Measurements from ENCODE around the gene MICOS13.

MICOS13 gene

DNA sequence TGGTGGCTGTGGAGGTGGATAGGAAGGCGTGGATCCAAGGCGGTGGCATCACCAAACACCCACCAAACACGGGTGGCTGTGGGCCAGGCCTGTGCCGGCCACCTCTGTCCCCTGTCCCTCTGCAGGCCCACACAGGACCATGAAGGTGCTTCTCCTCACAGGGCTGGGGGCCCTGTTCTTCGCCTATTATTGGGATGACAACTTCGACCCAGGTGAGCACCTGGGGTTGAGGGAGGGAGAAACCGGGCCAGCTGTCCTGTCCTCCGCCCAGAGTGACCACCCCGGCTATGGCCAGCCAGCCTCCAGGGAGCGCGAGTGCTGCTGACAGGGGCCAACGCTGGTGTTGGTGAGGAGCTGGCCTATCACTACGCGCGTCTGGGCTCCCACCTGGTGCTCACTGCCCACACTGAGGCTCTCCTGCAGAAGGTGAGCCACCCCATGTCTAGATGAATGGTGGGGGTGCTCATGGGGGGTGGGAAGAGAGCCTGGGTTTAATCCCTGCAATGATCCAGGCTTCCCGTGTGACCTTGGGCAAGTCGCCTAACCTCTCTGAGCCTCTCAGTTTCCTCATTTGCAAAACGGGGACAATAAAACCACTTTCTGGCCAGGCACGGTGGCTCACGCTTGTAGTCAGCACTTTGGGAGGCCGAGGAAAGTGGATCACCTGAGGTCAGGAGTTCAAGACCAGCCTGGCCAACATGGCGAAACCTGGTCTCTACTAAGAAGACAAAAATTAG, 4.5 kb upstream of the MICOS13 start:
- TF ChIP-seq, protein P1, sequence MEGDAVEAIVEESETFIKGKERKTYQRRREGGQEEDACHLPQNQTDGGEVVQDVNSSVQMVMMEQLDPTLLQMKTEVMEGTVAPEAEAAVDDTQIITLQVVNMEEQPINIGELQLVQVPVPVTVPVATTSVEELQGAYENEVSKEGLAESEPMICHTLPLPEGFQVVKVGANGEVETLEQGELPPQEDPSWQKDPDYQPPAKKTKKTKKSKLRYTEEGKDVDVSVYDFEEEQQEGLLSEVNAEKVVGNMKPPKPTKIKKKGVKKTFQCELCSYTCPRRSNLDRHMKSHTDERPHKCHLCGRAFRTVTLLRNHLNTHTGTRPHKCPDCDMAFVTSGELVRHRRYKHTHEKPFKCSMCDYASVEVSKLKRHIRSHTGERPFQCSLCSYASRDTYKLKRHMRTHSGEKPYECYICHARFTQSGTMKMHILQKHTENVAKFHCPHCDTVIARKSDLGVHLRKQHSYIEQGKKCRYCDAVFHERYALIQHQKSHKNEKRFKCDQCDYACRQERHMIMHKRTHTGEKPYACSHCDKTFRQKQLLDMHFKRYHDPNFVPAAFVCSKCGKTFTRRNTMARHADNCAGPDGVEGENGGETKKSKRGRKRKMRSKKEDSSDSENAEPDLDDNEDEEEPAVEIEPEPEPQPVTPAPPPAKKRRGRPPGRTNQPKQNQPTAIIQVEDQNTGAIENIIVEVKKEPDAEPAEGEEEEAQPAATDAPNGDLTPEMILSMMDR (IDR thresholded peaks at IDR 0.05; ENCODE audit: borderline replicate concordance, insufficient read depth, low read depth, low read length), result no peak
- H3K4me3 ChIP-seq (ENCODE audit: low read depth, low read length), result no peak overlapping the region

- TF ChIP-seq, protein P1 (IDR thresholded peaks at IDR 0.05; ENCODE audit: borderline replicate concordance, insufficient read depth, low read depth, low read length), result no peak
Observed at GRCh38 chr19:5683177-5683886, 3.0 kb upstream of the MICOS13 start.

DNA sequence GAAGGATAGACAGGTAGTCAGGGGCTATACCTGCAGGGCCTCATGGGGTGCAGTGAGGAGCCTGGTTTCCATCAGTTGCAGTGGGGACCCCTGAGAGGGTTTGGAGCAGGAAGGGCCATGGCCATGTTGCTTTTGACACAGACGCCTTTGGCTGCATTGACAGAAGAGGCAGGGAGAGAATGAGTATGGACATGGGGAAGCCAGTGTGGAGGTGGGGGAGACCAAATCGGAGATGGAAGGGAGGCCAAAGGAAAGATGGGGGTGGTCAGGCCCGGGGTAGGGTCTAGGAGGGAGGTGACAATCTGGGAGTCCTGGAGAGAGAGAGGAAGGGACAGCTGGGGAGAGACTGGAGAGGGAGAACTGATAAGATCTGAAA, 1.8 kb upstream of the MICOS13 start:
- H3K4me3 ChIP-seq (ENCODE audit: low read depth, low read length), result no peak overlapping the region
- TF ChIP-seq, protein P1 (IDR thresholded peaks at IDR 0.05; ENCODE audit: borderline replicate concordance, insufficient read depth, low read depth, low read length), result no peak

More at GRCh38 chr19:5683177-5683886, 3.0 kb upstream of the MICOS13 start:
- H3K4me3 ChIP-seq (ENCODE audit: low read depth, low read length), result no peak overlapping the region

GRCh38 chr19:5681391-5682106, 1.2 kb upstream of the MICOS13 start:
- peak overlapping the region; percentile 85 for H3K4me3 ChIP-seq (ENCODE audit: low read depth, low read length)
- TF ChIP-seq, protein P1 (IDR thresholded peaks at IDR 0.05; ENCODE audit: borderline replicate concordance, insufficient read depth, low read depth, low read length), result no peak

DNA sequence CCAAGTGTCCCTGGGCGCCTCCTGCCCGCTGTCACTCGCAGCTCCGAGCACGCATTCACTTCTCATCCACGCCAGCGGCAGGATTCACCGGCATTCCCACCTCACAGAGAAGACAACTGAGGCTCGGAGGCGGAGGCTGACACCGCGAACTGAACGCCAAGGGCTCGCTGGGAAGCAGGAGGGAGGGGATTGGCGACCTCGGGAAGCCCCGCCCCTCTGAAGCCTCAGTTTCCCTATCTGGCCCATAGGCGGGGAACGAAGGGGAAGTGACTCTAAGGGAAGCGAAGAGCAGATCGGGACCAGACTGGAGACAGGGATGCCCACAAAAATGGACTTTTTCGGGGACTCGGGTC, 256 bp downstream of the MICOS13 start:
- TF ChIP-seq, protein P1 (IDR thresholded peaks at IDR 0.05; ENCODE audit: borderline replicate concordance, insufficient read depth, low read depth, low read length), result no peak
- peak overlapping the region; percentile 85 for H3K4me3 ChIP-seq (ENCODE audit: low read depth, low read length)

DNA sequence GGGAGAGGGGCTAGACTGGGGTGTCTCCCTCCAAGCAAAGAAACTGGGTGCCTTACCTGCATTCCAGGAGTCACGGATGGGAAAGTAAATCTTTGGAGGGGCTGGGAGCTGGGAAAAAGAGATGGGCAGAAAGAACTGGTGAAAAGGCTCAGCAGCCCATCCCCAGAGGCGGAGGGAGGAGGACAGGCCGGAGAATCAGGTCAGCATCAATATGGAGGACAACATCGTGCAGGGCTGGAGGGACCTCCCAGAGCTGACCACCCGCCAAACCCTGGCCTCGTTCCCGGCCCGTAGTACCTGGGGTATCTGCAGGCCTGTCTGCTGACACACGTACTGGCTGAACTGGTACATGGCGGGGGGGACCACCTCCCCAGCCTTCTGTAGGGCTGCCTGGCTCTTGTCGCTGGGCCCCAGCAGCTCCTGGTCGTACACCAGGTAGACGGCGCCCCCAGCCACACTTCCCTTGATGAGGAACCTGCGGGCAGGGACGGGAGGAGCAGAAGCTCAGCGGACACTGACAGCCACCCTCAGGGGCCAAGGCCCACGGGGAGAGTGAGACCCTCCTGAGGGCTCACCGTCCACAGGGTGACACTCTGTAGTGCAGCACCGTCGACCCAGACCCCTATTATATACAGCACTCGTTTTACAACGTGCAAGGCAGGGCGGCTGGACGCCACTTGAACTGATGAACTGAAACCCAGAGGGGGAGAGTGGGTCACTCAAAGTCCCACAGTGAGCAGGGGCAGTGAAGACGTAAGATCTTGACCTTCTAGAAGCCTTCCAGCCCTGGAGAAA, 830 bp downstream of the MICOS13 start:
- TF ChIP-seq, protein P1 (IDR thresholded peaks at IDR 0.05; ENCODE audit: borderline replicate concordance, insufficient read depth, low read depth, low read length), result no peak
- peak overlapping the region; percentile 85 for H3K4me3 ChIP-seq (ENCODE audit: low read depth, low read length)
